ENCODE measurements around the gene RAB6A.

The RAB6A gene

DNA sequence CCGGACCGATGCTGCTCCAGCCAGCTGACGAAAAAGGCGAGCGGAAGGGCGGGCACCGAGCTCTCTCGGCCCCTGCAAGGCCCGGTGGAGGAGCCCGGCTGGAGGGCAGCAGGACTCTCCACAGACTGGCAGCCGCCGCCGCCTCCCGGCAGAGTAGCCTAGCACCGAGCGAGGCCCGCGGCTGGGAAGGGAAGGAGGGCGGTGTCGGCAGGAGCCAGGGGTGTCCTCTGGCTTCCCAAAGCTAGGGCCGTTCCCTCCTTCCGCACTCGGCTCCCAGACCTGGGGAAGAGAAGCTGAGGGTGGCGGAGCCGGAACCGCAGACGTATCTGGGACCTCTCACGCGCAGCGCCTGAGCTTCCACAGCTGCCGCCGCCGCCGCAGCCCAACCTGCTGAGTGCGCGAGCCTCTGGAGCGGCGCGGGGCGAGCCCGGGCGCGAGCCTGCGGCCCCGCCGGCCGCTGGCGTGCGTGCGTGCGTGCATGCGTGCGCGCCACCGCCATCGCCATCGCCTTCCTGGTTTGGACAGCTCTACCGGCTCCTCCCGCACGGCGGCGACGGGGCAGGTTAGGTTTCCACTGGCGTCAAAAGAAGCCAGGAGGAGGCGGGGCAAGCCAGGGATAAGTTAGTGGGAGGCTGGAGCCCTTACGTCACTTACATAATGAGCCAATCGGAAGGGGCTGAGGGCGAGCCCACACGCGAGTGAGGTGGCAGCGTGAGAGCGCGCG lies at the start of gene RAB6A:
TSS of gene RAB6A (minus strand) at position 396 of the 724 bp plus-strand sequence. CDS start 439 bp downstream, outside the sequence.
- TF ChIP-seq, protein P1, sequence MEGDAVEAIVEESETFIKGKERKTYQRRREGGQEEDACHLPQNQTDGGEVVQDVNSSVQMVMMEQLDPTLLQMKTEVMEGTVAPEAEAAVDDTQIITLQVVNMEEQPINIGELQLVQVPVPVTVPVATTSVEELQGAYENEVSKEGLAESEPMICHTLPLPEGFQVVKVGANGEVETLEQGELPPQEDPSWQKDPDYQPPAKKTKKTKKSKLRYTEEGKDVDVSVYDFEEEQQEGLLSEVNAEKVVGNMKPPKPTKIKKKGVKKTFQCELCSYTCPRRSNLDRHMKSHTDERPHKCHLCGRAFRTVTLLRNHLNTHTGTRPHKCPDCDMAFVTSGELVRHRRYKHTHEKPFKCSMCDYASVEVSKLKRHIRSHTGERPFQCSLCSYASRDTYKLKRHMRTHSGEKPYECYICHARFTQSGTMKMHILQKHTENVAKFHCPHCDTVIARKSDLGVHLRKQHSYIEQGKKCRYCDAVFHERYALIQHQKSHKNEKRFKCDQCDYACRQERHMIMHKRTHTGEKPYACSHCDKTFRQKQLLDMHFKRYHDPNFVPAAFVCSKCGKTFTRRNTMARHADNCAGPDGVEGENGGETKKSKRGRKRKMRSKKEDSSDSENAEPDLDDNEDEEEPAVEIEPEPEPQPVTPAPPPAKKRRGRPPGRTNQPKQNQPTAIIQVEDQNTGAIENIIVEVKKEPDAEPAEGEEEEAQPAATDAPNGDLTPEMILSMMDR (conservative IDR thresholded peaks at IDR 0.05; ENCODE audit: control insufficient read depth, insufficient read depth, low read depth, low read length) = no peak
- DNase-seq (ENCODE audit: low read depth) = peak; percentile 99
- peak within 1 kb of the TSS; percentile 98 for H3K4me3 ChIP-seq (ENCODE audit: control insufficient read depth, low read depth, low read length)

DNA sequence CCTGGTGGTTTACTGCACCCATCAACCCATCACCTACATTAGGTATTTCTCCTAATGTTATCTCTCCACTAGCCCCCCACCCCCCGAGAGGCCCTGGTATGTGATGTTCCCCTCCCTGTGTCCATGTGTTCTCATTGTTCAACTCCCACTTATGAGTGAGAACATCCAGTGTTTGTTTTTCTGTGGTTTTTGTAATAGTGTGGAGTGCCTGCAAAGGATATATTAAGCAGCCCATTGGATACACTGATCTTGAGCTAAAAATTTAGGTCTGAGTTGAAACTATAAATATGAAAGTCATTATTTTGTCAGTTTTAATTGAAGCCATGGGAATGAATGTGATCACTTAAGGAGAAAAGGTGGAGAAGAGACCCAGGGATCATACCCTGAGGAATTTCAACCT lies 49.8 kb upstream of the RAB6A start:
- no peak for DNase-seq (ENCODE audit: low read depth)
- TF ChIP-seq, protein P1 (conservative IDR thresholded peaks at IDR 0.05; ENCODE audit: control insufficient read depth, insufficient read depth, low read depth, low read length) = no peak
- no peak overlapping the region for H3K4me3 ChIP-seq (ENCODE audit: control insufficient read depth, low read depth, low read length)

DNA sequence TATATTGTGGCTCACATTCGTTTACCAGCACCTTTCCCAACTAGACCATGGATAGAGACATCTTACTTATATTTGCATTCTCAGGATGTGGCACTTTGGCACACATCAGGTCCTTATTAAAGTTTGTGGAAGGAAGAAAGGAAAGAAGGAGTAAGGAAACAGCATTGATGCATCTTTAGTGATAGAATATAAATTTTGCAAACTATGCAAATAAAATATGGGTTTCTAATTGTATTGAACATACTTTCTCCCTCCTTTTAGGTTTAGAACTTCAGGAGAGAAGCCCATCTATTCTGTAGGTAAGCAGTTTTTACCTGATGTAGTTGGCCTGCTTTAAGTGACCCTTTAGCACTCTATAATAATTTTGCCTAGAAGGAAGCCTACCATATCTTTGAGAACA lies 47.2 kb upstream of the RAB6A start:
- H3K4me3 ChIP-seq (ENCODE audit: control insufficient read depth, low read depth, low read length) = no peak overlapping the region
- DNase-seq (ENCODE audit: low read depth) = no peak
- TF ChIP-seq, protein P1 (conservative IDR thresholded peaks at IDR 0.05; ENCODE audit: control insufficient read depth, insufficient read depth, low read depth, low read length) = no peak

DNA sequence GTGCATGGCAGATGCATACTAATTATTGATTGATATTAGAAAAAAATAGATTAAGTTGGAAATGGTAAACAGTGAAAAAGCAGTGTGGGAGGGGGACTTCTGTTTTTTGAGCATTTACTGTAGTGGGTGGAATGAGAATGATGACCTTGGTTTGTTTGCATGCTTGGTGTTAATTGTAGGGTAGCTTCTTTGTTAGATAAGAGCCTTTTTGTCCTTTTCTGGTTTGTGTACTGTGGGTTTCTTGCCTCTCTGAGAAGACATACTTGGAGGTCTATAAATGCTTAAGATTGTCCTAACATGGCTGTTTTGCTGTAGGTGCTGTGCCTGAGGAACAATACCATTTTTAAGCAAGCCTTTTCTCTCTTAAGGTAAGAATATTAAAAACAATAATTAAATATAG lies 43.8 kb upstream of the RAB6A start:
- DNase-seq (ENCODE audit: low read depth) = no peak
- no peak overlapping the region for H3K4me3 ChIP-seq (ENCODE audit: control insufficient read depth, low read depth, low read length)
- TF ChIP-seq, protein P1 (conservative IDR thresholded peaks at IDR 0.05; ENCODE audit: control insufficient read depth, insufficient read depth, low read depth, low read length) = no peak

DNA sequence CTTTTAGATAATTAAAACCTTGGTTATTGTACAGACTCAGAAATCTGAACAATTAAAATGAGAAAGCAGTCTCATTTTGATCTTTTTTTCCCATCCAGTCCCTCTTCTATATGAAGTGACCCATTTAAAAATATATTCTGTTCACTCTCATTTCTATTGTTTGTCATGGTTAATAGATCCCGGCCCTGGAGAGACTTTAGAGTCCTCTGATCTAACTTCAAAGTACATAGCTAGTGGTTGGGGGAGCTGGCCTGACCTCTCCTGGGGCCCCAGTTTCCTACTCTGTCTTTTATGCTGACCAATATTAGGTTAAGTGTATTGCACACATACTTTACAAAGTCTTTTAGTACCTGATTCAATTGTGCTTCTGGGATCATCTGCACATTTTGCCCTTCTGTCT lies 40.3 kb upstream of the RAB6A start:
- no peak overlapping the region for H3K4me3 ChIP-seq (ENCODE audit: control insufficient read depth, low read depth, low read length)
- TF ChIP-seq, protein P1 (conservative IDR thresholded peaks at IDR 0.05; ENCODE audit: control insufficient read depth, insufficient read depth, low read depth, low read length) = no peak
- DNase-seq (ENCODE audit: low read depth) = no peak

DNA sequence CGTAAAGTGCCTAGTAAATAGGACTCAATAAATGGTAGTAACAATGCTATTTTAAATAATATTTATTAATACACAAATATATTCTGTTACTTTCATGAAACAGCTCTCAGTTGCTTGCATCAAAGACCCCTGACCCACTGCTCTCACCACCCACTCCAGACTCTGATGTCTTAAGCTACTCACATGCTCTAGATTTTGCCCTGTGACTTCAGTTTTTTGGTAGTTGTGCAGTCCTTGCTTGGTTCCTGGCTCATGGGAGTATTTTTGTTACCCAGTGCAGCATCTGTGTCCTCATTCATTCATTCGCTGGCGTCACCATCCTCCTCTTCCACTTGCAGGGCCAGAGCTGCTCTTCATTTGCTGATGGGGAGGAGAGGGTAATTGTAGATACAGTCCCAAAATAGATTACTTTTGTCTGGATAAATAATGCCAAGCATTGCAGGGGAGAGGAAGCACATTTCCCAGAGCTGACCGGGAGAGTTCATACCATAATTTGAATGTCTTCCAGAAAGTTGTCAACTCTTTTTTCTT lies 39.5 kb upstream of the RAB6A start:
- H3K4me3 ChIP-seq (ENCODE audit: control insufficient read depth, low read depth, low read length) = no peak overlapping the region
- TF ChIP-seq, protein P1 (conservative IDR thresholded peaks at IDR 0.05; ENCODE audit: control insufficient read depth, insufficient read depth, low read depth, low read length) = no peak
- no peak for DNase-seq (ENCODE audit: low read depth)

Measured in fibroblast of mammary gland (primary cell).